ENCODE results near the gene MAT1A. TPM values are rescaled to one million over a fixed set of nuclear protein-coding genes. Genes with fewer than 3 reads are reported as not detected.

Gene MAT1A
- total RNA-seq, 1 donor from 2014 or later: not detected

GRCh38 chr10:80281784-80282765 lies 7.4 kb downstream of the MAT1A start:
- DNase-seq: no peak

GRCh38 chr10:80281292-80281691 lies 8.2 kb downstream of the MAT1A start:
- DNase-seq: no peak

- no peak for DNase-seq
Measured at GRCh38 chr10:80280071-80280800, 9.2 kb downstream of the MAT1A start.

- DNase-seq: no peak
Measured at GRCh38 chr10:80279146-80279545, 10.3 kb downstream of the MAT1A start.

- DNase-seq: no peak
Measured at GRCh38 chr10:80278480-80278879, 11.0 kb downstream of the MAT1A start.

GRCh38 chr10:80277567-80278250 lies 11.7 kb downstream of the MAT1A start:
- no peak for DNase-seq

- no peak for DNase-seq
Measured at GRCh38 chr10:80277016-80277415, 12.4 kb downstream of the MAT1A start.

- DNase-seq: no peak
Measured at GRCh38 chr10:80276335-80276734, 13.1 kb downstream of the MAT1A start.

- DNase-seq: no peak
Measured at GRCh38 chr10:80275756-80276155, 13.7 kb downstream of the MAT1A start.

- no peak for DNase-seq
Measured at GRCh38 chr10:80275135-80275498, 14.3 kb downstream of the MAT1A start.

GRCh38 chr10:80274396-80275134 lies 14.9 kb downstream of the MAT1A start:
- no peak for DNase-seq

- DNase-seq: no peak
Measured at GRCh38 chr10:80273523-80274170, 15.8 kb downstream of the MAT1A start.

GRCh38 chr10:80272793-80273522 lies 16.5 kb downstream of the MAT1A start:
- DNase-seq: no peak

- DNase-seq: no peak
Measured at GRCh38 chr10:80271416-80271815, 18.0 kb downstream of the MAT1A start.

- DNase-seq: no peak
Measured at GRCh38 chr10:80270887-80271286, 18.6 kb downstream of the MAT1A start.

- no peak for DNase-seq
Measured at GRCh38 chr10:80268938-80269588, 20.4 kb downstream of the MAT1A start.

- no peak for DNase-seq
Measured at GRCh38 chr10:80268266-80268665, 21.2 kb downstream of the MAT1A start.

GRCh38 chr10:80266513-80266863 lies 23.0 kb downstream of the MAT1A start:
- no peak for DNase-seq

GRCh38 chr10:80265740-80266512 lies 23.5 kb downstream of the MAT1A start:
- DNase-seq: no peak
